Measurements from ENCODE around the gene FAM98A.

GRCh38 chr2:33541243-33541642 lies 57.9 kb downstream of the FAM98A start:
- TF ChIP-seq CTCF (conservative IDR thresholded peaks at IDR 0.05; ENCODE audit: low read depth, low read length) (no peak), MAFK (IDR thresholded peaks at IDR 0.05; ENCODE audit: low read depth, low read length) (no peak), POLR2A (IDR thresholded peaks at IDR 0.05; ENCODE audit: low read depth, low read length) (no peak), SMC3 (IDR thresholded peaks at IDR 0.05; ENCODE audit: low read depth, low read length) (no peak), RAD21 (IDR thresholded peaks at IDR 0.05; ENCODE audit: low read length) (no peak), RFX5 (IDR thresholded peaks at IDR 0.05; ENCODE audit: low read depth, low read length) (no peak), CEBPB (IDR thresholded peaks at IDR 0.05; ENCODE audit: low read depth, low read length) (peak; percentile 81), ELK1 (IDR thresholded peaks at IDR 0.05; ENCODE audit: borderline replicate concordance, low read depth, low read length) (no peak), RCOR1 (IDR thresholded peaks at IDR 0.05; ENCODE audit: insufficient replicate concordance, low read length) (no peak)
- TF ChIP-seq, protein P1, sequence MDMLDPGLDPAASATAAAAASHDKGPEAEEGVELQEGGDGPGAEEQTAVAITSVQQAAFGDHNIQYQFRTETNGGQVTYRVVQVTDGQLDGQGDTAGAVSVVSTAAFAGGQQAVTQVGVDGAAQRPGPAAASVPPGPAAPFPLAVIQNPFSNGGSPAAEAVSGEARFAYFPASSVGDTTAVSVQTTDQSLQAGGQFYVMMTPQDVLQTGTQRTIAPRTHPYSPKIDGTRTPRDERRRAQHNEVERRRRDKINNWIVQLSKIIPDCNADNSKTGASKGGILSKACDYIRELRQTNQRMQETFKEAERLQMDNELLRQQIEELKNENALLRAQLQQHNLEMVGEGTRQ (IDR thresholded peaks at IDR 0.05; ENCODE audit: low read depth, low read length) = no peak

All from IMR-90 (cell line).